Measurements from ENCODE around the gene MYRF. TPM values are rescaled to one million over a fixed set of nuclear protein-coding genes. Genes with fewer than 3 reads are reported as not detected.
A peak's percentile ranks its signal among the peaks of the same experiment; 100 is the strongest.

The MYRF gene
- total and polyA plus RNA-seq, 9 of the 15 experiments (the other 6 are each of a cell fraction or from before 2014, with no cell fraction given) = 2.3 to 25.8 (median 7.1) TPM

DNA sequence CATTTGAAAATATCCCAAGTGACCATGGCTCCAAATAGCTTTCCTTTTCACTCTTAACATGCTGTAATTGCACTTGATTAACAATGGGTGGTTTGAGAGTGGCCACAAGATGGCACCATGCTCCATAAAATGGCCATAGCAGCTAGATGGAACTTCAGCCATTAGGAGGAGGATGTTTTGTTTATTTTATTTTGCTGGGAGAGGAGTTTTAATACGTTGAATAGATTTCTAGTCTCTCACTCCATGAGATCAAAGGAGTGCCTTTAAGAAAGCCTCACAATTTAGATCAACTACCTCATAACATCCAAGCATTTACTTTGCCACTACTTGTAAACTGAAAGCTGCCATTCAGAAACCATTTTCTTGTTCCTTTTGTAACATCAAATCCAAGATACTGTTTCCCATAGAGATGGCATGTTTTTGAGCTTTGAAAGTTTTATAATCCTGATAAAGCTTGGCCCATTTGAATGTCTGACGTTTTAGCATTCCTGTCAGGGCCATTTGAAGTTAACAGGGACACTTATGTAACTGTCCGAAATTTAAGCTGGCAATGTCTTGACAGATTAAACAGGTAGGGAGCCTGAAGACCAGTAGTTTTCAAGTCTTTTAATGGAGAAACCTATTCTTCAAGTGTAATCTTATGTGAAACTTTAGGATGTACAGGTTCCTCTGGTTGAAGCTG lies 45.0 kb downstream of the MYRF start (continued):
- TF ChIP-seq CHD4 (IDR thresholded peaks at IDR 0.05; ENCODE audit: insufficient read depth, insufficient replicate concordance, low read depth, low read length, poor library complexity, severe bottlenecking) = no peak
- no peak for TF ChIP-seq TAF15 (IDR thresholded peaks at IDR 0.05; ENCODE audit: low read depth, low read length)
- TF ChIP-seq FOSL1 (tag; conservative IDR thresholded peaks at IDR 0.05) = no peak
- TF ChIP-seq ZC3H11A (IDR thresholded peaks at IDR 0.05; ENCODE audit: low read depth, low read length) = no peak
- TF ChIP-seq, protein P1, sequence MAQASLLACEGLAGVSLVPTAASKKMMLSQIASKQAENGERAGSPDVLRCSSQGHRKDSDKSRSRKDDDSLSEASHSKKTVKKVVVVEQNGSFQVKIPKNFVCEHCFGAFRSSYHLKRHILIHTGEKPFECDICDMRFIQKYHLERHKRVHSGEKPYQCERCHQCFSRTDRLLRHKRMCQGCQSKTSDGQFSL (CRISPR knock-in tag; IDR thresholded peaks at IDR 0.05) = no peak
- TF ChIP-seq, protein P1 (tag; IDR thresholded peaks at IDR 0.05) = no peak
- TF ChIP-seq RBFOX2 (IDR thresholded peaks at IDR 0.05; ENCODE audit: low read depth, low read length) = peak; percentile 28; the same call in 1 of the 2 replicates
- TF ChIP-seq, protein P2, sequence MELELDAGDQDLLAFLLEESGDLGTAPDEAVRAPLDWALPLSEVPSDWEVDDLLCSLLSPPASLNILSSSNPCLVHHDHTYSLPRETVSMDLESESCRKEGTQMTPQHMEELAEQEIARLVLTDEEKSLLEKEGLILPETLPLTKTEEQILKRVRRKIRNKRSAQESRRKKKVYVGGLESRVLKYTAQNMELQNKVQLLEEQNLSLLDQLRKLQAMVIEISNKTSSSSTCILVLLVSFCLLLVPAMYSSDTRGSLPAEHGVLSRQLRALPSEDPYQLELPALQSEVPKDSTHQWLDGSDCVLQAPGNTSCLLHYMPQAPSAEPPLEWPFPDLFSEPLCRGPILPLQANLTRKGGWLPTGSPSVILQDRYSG (tag; conservative IDR thresholded peaks at IDR 0.05; ENCODE audit: low read depth) = 0 out of 2 replicates have a peak, but pooled peaks have one; percentile 48
- TF ChIP-seq, protein P3, sequence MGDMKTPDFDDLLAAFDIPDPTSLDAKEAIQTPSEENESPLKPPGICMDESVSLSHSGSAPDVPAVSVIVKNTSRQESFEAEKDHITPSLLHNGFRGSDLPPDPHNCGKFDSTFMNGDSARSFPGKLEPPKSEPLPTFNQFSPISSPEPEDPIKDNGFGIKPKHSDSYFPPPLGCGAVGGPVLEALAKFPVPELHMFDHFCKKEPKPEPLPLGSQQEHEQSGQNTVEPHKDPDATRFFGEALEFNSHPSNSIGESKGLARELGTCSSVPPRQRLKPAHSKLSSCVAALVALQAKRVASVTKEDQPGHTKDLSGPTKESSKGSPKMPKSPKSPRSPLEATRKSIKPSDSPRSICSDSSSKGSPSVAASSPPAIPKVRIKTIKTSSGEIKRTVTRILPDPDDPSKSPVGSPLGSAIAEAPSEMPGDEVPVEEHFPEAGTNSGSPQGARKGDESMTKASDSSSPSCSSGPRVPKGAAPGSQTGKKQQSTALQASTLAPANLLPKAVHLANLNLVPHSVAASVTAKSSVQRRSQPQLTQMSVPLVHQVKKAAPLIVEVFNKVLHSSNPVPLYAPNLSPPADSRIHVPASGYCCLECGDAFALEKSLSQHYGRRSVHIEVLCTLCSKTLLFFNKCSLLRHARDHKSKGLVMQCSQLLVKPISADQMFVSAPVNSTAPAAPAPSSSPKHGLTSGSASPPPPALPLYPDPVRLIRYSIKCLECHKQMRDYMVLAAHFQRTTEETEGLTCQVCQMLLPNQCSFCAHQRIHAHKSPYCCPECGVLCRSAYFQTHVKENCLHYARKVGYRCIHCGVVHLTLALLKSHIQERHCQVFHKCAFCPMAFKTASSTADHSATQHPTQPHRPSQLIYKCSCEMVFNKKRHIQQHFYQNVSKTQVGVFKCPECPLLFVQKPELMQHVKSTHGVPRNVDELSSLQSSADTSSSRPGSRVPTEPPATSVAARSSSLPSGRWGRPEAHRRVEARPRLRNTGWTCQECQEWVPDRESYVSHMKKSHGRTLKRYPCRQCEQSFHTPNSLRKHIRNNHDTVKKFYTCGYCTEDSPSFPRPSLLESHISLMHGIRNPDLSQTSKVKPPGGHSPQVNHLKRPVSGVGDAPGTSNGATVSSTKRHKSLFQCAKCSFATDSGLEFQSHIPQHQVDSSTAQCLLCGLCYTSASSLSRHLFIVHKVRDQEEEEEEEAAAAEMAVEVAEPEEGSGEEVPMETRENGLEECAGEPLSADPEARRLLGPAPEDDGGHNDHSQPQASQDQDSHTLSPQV (IDR thresholded peaks at IDR 0.05) = peak; percentile 85; the same call in 1 of the 2 replicates
- TF ChIP-seq SOX6 (IDR thresholded peaks at IDR 0.05) = 0 out of 2 replicates have a peak, but pooled peaks have one; percentile 38
- no peak for TF ChIP-seq NELFE (IDR thresholded peaks at IDR 0.05; ENCODE audit: insufficient read depth, insufficient read length)
- no peak for TF ChIP-seq ZNF551 (CRISPR knock-in tag; IDR thresholded peaks at IDR 0.05)
- TF ChIP-seq POLR2H (tag; IDR thresholded peaks at IDR 0.05; ENCODE audit: low read depth) = peak; percentile 72
- 0 out of 2 replicates have a peak, but pooled peaks have one; percentile 5 for TF ChIP-seq NFIC (IDR thresholded peaks at IDR 0.05)
- TF ChIP-seq, protein P4, sequence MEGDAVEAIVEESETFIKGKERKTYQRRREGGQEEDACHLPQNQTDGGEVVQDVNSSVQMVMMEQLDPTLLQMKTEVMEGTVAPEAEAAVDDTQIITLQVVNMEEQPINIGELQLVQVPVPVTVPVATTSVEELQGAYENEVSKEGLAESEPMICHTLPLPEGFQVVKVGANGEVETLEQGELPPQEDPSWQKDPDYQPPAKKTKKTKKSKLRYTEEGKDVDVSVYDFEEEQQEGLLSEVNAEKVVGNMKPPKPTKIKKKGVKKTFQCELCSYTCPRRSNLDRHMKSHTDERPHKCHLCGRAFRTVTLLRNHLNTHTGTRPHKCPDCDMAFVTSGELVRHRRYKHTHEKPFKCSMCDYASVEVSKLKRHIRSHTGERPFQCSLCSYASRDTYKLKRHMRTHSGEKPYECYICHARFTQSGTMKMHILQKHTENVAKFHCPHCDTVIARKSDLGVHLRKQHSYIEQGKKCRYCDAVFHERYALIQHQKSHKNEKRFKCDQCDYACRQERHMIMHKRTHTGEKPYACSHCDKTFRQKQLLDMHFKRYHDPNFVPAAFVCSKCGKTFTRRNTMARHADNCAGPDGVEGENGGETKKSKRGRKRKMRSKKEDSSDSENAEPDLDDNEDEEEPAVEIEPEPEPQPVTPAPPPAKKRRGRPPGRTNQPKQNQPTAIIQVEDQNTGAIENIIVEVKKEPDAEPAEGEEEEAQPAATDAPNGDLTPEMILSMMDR (IDR thresholded peaks at IDR 0.05 in 2 of 3, conservative IDR thresholded peaks at IDR 0.05 in 1 of 3; ENCODE audit: insufficient read depth in 2 of 3, low read depth in 1 of 3, low read length in 3 of 3) = peak; percentile 86 to 93 (median 92)
- TF ChIP-seq, protein P5, sequence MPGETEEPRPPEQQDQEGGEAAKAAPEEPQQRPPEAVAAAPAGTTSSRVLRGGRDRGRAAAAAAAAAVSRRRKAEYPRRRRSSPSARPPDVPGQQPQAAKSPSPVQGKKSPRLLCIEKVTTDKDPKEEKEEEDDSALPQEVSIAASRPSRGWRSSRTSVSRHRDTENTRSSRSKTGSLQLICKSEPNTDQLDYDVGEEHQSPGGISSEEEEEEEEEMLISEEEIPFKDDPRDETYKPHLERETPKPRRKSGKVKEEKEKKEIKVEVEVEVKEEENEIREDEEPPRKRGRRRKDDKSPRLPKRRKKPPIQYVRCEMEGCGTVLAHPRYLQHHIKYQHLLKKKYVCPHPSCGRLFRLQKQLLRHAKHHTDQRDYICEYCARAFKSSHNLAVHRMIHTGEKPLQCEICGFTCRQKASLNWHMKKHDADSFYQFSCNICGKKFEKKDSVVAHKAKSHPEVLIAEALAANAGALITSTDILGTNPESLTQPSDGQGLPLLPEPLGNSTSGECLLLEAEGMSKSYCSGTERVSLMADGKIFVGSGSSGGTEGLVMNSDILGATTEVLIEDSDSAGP (CRISPR knock-in tag; IDR thresholded peaks at IDR 0.05) = no peak
- TF ChIP-seq NFRKB (IDR thresholded peaks at IDR 0.05; ENCODE audit: low read depth) = no peak

All from K562 (cell line).